NCI-H69 (cell line): ENCODE measurements around the gene SMLR1.

Experiments
- DNase-seq: peaks from one replicate; lab custom pipeline; 2025; lab: John Stamatoyannopoulos, UW

Gene SMLR1

DNA sequence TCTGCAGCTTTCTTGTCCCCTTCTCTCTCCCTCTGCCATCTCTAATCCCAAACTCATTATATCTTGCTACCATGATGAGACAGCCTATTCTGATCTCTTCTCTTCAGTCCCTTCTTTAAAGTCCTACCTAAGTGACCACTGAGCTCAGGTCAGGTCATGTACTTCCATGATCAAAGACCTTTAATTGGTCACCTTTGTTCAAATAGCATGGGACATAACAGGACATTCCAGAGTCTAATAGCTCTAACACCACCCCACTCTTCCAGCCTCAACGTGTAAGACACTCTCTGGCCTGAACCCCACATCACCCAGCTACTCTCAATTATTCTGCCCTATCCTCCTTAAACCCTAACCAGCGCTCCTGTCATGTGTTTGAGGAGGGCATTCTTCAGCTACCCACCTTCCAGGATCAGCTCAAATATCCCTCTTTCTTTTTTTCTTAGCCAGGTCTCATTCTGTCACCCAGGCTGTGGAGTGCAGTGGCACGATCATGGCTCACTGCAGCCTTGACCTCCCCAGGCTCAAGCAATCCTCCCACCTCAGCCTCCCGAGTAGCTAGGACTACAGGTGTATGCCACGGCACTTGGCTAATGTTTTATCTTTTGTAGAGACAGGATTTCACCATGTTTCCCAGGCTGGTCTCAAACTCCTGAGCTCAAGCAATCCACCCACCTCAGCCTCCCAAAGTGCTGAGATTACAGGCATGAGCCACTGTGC lies 2.1 kb upstream of the SMLR1 start:
- no peak for DNase-seq

DNA sequence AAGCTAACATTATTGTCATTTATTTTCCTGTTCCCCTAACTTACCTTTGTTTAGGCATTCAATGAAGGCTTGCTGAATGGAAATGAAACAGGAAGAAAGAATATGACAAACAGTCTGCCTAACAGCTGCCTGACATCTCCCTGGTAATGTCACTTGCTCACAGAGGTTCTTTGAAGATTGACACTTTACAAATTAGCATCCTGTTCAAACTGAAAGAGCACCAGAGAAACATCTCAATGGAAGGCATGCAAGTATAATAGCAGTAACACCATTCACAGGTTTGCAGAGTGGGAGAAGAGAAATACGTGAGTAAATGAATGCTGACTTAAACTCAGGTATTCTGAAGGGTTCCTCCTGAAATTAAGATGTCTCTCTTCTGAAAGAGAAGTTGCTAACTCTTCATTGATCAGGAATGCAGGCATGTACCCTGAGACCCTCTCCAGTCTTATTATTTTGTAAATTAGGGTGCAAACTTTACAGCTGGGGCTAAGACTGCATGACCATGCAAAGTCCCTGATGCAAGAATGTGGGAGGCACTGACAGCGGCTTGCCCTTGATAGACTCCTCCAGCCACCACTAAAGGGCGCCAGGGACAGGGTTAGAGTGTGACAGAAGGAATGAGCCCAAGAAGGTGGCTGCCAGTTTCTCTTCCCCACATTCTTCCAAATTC lies 1.3 kb upstream of the SMLR1 start:
- DNase-seq: no peak

DNA sequence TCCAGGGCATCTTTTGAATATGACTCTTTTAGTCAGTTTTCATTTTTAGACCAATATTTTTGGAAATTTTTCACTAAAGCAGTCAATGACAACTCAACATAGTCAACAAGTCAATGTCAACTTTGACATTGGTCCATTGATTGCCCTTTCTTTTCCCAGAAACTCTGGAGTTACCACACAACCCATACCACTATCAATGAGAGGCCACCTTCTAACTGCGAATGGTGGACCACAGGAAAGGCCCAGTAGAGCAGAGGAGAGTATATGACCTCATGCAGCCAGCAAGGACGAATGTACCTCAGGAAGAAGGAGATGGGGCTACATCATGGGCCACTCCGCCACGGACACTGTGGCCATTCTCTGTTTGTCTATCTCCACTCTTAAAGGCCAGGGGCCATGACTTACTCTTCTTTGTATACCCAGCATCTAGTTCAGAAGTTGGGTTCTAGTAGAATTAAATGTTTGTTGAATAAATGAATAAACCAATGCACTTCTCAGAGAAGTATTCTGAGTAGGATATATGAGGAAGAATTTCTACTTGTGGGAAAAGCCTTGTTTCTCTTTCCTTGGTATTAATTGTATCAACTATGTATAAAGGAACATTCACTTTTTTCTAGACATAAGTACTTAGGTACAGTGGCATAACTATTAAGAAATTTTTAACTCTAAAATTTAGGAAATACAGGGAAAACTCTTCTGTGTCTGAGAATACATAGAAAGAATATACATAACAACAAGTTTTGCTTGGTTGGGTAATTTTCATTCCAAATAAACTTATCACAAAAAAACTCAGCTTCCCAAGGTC lies 562 bp upstream of the SMLR1 start:
- no peak for DNase-seq

DNA sequence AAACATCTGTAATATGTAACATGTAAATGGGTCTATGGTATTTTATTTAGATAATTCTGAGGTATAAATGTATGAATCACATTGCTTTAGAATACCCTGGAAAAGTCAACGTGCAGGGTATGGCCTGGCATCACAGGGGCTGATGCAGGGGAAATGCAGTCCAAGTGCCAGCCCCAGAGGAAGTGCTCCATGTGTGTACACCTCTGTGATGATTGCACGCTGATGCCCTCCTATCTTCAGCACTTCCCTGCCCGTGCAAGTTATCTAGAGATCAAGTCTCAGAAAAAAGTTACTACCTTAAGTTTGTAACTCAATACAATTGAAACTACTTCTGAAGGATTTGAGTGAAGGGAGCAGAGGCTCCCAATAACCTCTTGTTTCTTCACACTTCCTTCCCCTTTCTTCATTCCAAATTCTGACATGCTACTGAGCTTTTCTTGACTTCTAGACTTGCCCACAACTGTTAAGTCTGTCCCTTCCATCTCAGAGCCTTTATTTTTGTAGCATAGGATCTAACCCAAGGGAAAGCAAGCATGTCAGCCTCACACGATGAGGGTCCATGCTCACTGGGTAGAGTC lies 2.2 kb downstream of the SMLR1 start:
- no peak for DNase-seq

DNA sequence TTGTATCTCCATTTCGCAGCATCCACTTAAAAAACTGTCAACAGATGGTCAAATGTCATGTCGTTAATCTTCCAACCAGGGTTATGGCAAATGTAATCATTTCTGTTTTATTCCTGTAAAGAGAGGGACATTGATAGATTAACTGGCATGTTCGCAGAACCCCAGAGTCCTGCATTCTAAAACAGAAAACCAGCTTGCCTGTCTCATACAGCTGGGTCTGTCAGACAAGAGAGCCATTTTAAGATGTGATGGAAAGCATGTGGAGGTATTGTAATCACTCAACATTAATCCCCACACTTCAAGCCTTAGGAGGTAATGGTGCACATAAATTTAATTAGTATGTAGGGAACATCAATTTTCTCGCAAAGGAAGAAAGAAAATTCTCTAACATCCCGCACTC lies 4.4 kb downstream of the SMLR1 start:
- no peak for DNase-seq

- no peak for DNase-seq
Observed at GRCh38 chr6:130833569-130833968, 6.4 kb downstream of the SMLR1 start.

GRCh38 chr6:130834482-130835251 lies 7.5 kb downstream of the SMLR1 start:
- DNase-seq: no peak

- DNase-seq: no peak
Observed at GRCh38 chr6:130836055-130836640, 8.9 kb downstream of the SMLR1 start.

GRCh38 chr6:130837067-130837466 lies 9.9 kb downstream of the SMLR1 start:
- DNase-seq: no peak

GRCh38 chr6:130838250-130838860 lies 11.1 kb downstream of the SMLR1 start:
- no peak for DNase-seq

GRCh38 chr6:130838951-130839350 lies 11.7 kb downstream of the SMLR1 start:
- DNase-seq: no peak

- no peak for DNase-seq
Observed at GRCh38 chr6:130839379-130839778, 12.2 kb downstream of the SMLR1 start.

DNA sequence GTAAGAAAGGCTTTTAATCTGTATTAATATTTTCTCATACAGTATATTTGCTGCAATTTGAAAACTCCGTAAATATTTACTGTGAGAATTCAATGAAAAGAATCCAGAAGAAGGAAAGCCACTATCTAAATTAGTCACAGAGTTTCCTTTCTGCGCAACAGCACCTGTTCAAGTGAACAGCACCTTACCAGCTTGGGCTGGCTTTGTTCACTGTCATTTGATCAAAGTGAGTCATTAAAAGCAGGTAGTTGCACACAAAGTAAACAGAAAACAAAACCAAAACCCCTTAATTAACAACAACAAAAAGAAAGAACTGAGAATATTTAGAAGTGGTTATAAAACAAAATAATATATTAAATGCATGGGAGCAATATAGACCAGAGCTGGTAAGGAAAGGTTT lies 12.8 kb downstream of the SMLR1 start:
- DNase-seq: peak; percentile 2

GRCh38 chr6:130841128-130841728 lies 14.0 kb downstream of the SMLR1 start:
- DNase-seq: no peak

DNA sequence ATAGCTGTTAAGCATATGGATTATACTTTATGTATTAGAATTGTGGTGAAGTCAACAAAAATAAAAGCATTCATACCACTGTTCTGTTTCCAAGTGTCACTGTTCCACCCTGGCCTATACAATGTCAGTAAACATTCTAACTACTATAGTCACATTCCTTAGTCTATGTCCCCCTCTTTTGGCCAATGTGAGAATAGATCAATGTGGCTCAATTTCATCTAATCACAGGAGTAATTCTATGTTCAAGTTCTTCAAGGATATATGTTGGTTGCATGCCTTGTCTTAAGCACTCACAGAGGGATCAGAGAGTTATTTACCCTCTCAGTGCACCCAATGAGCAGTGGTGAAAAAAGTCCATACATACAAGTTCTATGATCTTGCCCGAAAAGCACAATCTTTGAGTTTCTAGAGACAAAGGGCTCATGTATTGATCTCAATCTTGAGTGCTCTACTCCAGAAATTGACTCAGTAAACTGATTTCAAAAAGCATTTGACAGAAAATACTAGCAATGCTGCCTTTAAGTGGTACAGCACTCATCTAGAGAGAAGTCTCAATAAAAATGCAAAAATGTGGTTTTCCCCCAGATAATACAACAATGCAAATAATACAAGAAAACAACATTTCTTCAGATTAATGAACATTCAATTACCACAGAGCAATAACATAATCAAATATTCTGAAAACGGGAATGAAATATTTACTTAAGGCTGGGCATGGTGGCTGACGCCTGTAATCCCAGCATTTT lies 16.5 kb downstream of the SMLR1 start:
- DNase-seq: peak; percentile 33

DNA sequence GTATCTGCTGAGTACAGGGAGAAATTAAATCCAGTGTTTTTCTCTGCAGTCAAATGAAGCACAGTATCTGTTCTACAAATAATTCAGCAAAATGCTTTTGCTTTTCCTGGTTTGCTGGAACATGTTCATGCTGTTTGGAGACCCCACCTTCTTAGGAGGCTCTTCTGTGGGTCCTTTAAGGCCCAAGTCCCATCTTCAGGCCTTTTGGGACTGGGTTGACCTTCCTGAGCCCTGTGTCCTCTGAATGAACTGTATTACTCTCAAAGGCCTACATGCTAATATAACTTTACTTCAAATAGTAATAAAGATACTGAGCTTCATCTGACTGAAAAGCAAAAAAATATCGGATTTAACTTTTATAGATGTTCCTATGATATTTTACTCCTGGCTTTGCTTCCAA lies 19.3 kb downstream of the SMLR1 start:
- DNase-seq: no peak

DNA sequence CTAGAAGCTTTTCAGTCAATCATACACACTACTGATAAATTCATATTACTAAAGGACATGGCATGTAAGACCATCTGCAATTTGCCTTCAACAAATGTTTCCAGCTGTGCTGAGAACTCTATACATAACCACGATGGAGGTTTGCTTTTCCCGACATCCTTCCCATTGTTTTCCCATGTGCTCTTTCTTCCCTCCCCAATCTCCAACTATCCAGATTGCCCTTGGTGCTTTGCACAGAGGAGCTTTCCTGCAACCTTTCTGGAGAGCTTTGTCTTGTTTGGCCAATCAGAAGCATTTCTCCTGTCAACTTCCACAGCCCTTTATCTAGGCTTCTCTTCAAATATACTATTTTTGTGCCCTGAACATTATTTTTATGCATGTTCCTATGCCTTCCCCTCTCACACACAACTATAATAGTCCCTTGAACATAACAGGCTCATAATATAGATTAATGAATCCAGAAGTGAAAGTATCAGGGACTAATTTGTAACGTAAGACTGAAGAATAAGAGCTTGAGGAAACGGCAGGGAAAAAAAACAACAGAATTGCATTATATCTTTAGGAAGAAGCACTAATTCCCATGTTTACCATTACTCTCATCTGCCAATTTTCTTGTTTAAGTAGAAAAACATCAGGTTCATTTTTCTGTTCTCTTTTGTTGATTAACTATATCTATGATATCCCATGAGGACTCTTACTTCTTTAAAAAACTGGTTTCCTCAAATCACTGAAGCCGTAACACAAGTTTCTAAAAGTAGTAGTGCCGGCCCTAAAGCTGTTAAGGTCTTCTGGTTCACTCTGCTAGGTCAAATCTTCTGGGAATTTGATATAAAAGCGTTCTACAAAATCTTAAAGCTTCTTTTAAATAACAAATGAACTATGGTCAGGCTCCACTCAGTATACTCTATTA lies 20.1 kb downstream of the SMLR1 start:
- no peak for DNase-seq

GRCh38 chr6:130848945-130849344 lies 21.7 kb downstream of the SMLR1 start:
- DNase-seq: peak; percentile 15

- DNase-seq: peak; percentile 21
Observed at GRCh38 chr6:130849594-130849993, 22.4 kb downstream of the SMLR1 start.
